H1 (cell line): ENCODE measurements around the gene HYAL1. TPM values are rescaled to one million over a fixed set of nuclear protein-coding genes. Genes with fewer than 3 reads are reported as not detected.

Experiments
- ATF2 ChIP-seq: IDR thresholded peaks from 2 replicates; pipeline ENCODE4 v1.6.1; 2012; ENCODE audit warnings: low read length, inconsistent platforms
- BACH1 ChIP-seq: IDR thresholded peaks from 2 replicates; pipeline ENCODE4 v1.6.1; 2012; ENCODE audit warnings: low read length, improper control_type of control experiment
- BCL11A ChIP-seq, 2 experiments: IDR thresholded peaks; one replicate each; pipeline ENCODE4 v1.6.1; 2011; ENCODE audit warnings: low read depth in 2 of 2, low read length in 2 of 2, mild to moderate bottlenecking in 2 of 2
- CBX8 ChIP-seq: fragments of 300-800, 300-1000 bp; sonication (generic); IDR thresholded peaks from 2 replicates; pipeline ENCODE4 v1.7.1; 2016; ENCODE audit warnings: low read depth, low read length, borderline replicate concordance
- CEBPB ChIP-seq: IDR thresholded peaks from 2 replicates; pipeline ENCODE4 v1.6.1; 2012; ENCODE audit warnings: low read depth, low read length
- CREB1 ChIP-seq: IDR thresholded peaks from 2 replicates; pipeline ENCODE4 v1.6.1; 2012; ENCODE audit warnings: inconsistent platforms
- EZH2 ChIP-seq: fragments of 200-600 bp; sonication (generic); IDR thresholded peaks from 2 replicates; pipeline ENCODE4 v1.7.1; 2012; ENCODE audit warnings: low read depth, mild to moderate bottlenecking, moderate library complexity, low read length, inconsistent platforms; ENCODE audit not compliant: severe bottlenecking
- GABPA ChIP-seq: IDR thresholded peaks from 2 replicates; pipeline ENCODE4 v1.6.1; 2011; ENCODE audit warnings: mild to moderate bottlenecking, low read length, moderate library complexity, borderline replicate concordance; ENCODE audit not compliant: insufficient read depth
- KDM4A ChIP-seq: IDR thresholded peaks from one replicate; pipeline ENCODE4 v1.7.1; 2012; ENCODE audit warnings: low read depth, mild to moderate bottlenecking, moderate library complexity, low read length, inconsistent platforms; ENCODE audit not compliant: severe bottlenecking
- NRF1 ChIP-seq: IDR thresholded peaks from 2 replicates; pipeline ENCODE4 v1.6.1; 2011; ENCODE audit warnings: mild to moderate bottlenecking, low read depth, low read length, improper control_type of control experiment
- POLR2A ChIP-seq, 2 experiments: IDR thresholded peaks; 1 replicate in 1 of 2; 2 replicates in 1 of 2; pipeline ENCODE4 v1.6.1; 2011; ENCODE audit warnings: low read depth in 2 of 2, low read length in 2 of 2, mild to moderate bottlenecking in 2 of 2; ENCODE audit errors: control extremely low read depth in 1 of 2
- POLR2AphosphoS5 ChIP-seq: IDR thresholded peaks from 2 replicates; pipeline ENCODE4 v1.6.1; 2011; ENCODE audit warnings: low read depth, low read length
- RFX5 ChIP-seq: IDR thresholded peaks from 2 replicates; pipeline ENCODE4 v1.6.1; 2011; ENCODE audit warnings: low read depth, low read length, improper control_type of control experiment, borderline replicate concordance
- RNF2 ChIP-seq: fragments of 200-900, 300-1000 bp; sonication (generic); IDR thresholded peaks from 2 replicates; pipeline ENCODE4 v1.7.1; 2016; ENCODE audit warnings: borderline replicate concordance, low read depth, mild to moderate bottlenecking, antibody characterized with exemption, low read length; ENCODE audit not compliant: poor library complexity, severe bottlenecking; ENCODE audit errors: missing control alignments
- SAP30 ChIP-seq: fragments of 300-600 bp; sonication (generic); IDR thresholded peaks from 2 replicates; pipeline ENCODE4 v1.7.1; 2012; ENCODE audit warnings: low read length, moderate library complexity, mild to moderate bottlenecking, inconsistent platforms; ENCODE audit not compliant: insufficient read depth, insufficient replicate concordance
- SIX5 ChIP-seq: IDR thresholded peaks from 2 replicates; pipeline ENCODE4 v1.6.1; 2011; ENCODE audit warnings: mild to moderate bottlenecking, low read depth, low read length
- TAF1 ChIP-seq: IDR thresholded peaks from 2 replicates; pipeline ENCODE4 v1.6.1; 2011; ENCODE audit warnings: mild to moderate bottlenecking, low read depth, low read length
- TAF7 ChIP-seq: optimal IDR thresholded peaks from 2 replicates; pipeline ENCODE3; 2011; ENCODE audit warnings: low read depth, mild to moderate bottlenecking, inconsistent platforms, low read length, moderate library complexity, borderline replicate concordance
- TBP ChIP-seq: IDR thresholded peaks from 2 replicates; pipeline ENCODE4 v1.6.1; 2011; ENCODE audit warnings: low read depth, low read length, improper control_type of control experiment
- TCF12 ChIP-seq: IDR thresholded peaks from 2 replicates; pipeline ENCODE4 v1.6.1; 2011; ENCODE audit warnings: low read depth, mild to moderate bottlenecking, low read length
- ZNF274 ChIP-seq: IDR thresholded peaks from 2 replicates; pipeline ENCODE4 v1.7.0; 2012; ENCODE audit warnings: low read length, borderline replicate concordance; ENCODE audit errors: extremely low read depth
- polyA plus RNA-seq, 7 experiments: library from polyadenylated mRNA; depleted of rRNA in 3 of 7; stranded (reverse) in 5 of 7; unstranded in 2 of 7; fragments of >200 nt in 5 of 7; fragments of 200-250 nt in 2 of 7; gene quantifications; 1 replicate in 5 of 7; 2 replicates in 1 of 7; 4 replicates in 1 of 7; pipeline versions ENCODE4 v1.2.1 to v1.2.3, GENCODE V29; 2011 to 2013; ENCODE audit warnings: missing spikeins in 2 of 7, mixed read lengths in 2 of 7
- total RNA-seq: library from RNA; stranded (reverse); fragmentation: NEBNext Ultra II Directional; extraction: Animal tissue kit (Norgen Biotek cat#: 25700); gene quantifications from 2 replicates; pipeline ENCODE4 v1.2.1, GENCODE V29; 2021

The HYAL1 gene
- total and polyA plus RNA-seq, 2 of the 8 experiments (the other 6 are each of a cell fraction or from before 2014, with no cell fraction given) = 2.0 to 5.4 TPM

- TF ChIP-seq ATF2 (peak; percentile 95), SAP30 (no peak), TBP (no peak), BACH1 (no peak), TAF7 (no peak), BCL11A (IDR thresholded peaks at IDR 0.05; ENCODE audit: low read depth in 2 of 2, low read length in 2 of 2) (no peak), POLR2AphosphoS5 (no peak), TCF12 (no peak), TAF1 (no peak), RNF2 (no peak), EZH2 (peak; percentile 10), NRF1 (no peak), KDM4A (no peak), GABPA (no peak), CREB1 (peak; percentile 82), CEBPB (no peak), CBX8 (no peak), RFX5 (no peak), SIX5 (no peak), POLR2A (IDR thresholded peaks at IDR 0.05; ENCODE audit: control extremely low read depth in 1 of 2, low read depth in 2 of 2, low read length in 2 of 2) (no peak), ZNF274 (no peak)
These were observed 28.8 kb downstream of the HYAL1 start (continued) for GRCh38 chr3:50274371-50275104.
